Glutamatergic neuron (in vitro differentiated cells): ENCODE results near the gene FAM114A1. TPM values are rescaled to one million over a fixed set of nuclear protein-coding genes. Genes with fewer than 3 reads are reported as not detected.

Source experiments
- DNase-seq: peaks from one replicate; pipeline ENCODE4 v3.0.0; 2022
- H3K27ac Mint-ChIP-seq: one replicate; pipeline ENCODE4 v1.8.0; 2020; ENCODE audit warnings: mild to moderate bottlenecking, mixed read lengths, inconsistent platforms; ENCODE audit not compliant: unreplicated experiment
- H3K27me3 Mint-ChIP-seq: one replicate; pipeline ENCODE4 v1.8.0; 2020; ENCODE audit warnings: mild to moderate bottlenecking, moderate library complexity, mixed read lengths, inconsistent platforms; ENCODE audit not compliant: unreplicated experiment
- H3K36me3 Mint-ChIP-seq: one replicate; pipeline ENCODE4 v1.8.0; 2020; ENCODE audit warnings: mild to moderate bottlenecking, mixed read lengths, inconsistent platforms; ENCODE audit not compliant: unreplicated experiment
- H3K4me1 Mint-ChIP-seq: one replicate; pipeline ENCODE4 v1.8.0; 2020; ENCODE audit warnings: mild to moderate bottlenecking, low read depth, mixed read lengths, inconsistent platforms; ENCODE audit not compliant: unreplicated experiment
- H3K4me3 Mint-ChIP-seq: one replicate; pipeline ENCODE4 v1.8.0; 2020; ENCODE audit warnings: mild to moderate bottlenecking, mixed read lengths, inconsistent platforms; ENCODE audit not compliant: unreplicated experiment
- H3K9me3 Mint-ChIP-seq: one replicate; pipeline ENCODE4 v1.8.0; 2020; ENCODE audit warnings: mild to moderate bottlenecking, moderate library complexity, mixed read lengths, inconsistent platforms; ENCODE audit not compliant: unreplicated experiment
- total RNA-seq: library from RNA; stranded (reverse); fragmentation: NEBNext Ultra II Directional; extraction: Animal tissue kit (Norgen Biotek cat#: 25700); gene quantifications from one replicate; pipeline ENCODE4 v1.2.1, GENCODE V29; 2021; ENCODE audit not compliant: unreplicated experiment
- TF ChIP-seq, protein P1 (sequence below): fragments of 200-600 bp; sonication (generic); IDR thresholded peaks from one replicate; pipeline ENCODE4 v1.5.0; 2021; ENCODE audit not compliant: partially characterized antibody, unreplicated experiment

The FAM114A1 gene
- total RNA-seq, 1 donor from 2014 or later: 1.0 TPM

DNA sequence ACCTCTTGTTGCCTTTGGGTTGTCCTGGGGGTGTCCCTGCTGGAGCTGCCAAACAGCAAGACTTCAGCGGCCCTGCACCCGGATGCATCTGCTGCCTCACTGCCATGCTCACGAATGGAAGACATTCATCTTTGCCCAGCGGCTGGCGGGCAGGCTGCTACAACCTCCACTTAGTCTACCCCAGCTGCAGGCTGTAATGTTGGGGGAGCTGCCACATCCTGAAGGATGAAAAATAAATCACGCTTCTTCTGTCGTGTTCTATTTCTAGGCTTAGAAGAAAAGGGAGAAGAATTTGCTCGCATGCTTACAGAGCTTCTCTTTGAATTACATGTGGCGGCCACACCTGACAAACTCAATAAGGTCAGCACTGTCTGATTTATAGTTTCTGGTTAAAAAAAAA, 61.4 kb downstream of the FAM114A1 start:
- no peaks in the 10 kb centered on the region for H3K27me3 Mint-ChIP-seq
- no peak overlapping the region for H3K27ac Mint-ChIP-seq

DNA sequence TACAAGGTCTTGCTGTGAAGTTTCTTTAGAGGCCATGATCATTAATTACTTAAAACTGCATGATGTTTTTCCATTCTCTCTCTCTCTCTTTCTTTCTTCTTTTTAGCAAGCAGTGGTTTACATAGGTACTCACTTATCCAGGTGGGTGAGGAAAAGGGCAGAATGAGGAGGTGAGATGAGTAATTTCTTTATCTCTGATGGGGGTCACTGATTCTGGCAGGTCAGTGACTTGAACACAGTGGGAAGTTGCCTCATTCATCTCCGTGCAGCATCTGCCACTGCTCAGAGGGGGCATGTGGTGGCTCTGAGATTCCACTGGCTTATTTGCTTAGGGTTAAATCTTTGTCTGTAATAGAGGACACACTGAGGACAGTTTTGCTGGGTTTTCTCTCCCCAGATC, 62.6 kb downstream of the FAM114A1 start:
- Mint-ChIP-seq H3K27me3 (no peaks in the 10 kb centered on the region), H3K4me1 (peaks cover 1% of the 10 kb centered on the region), H3K9me3 (no peaks in the 10 kb centered on the region), H3K36me3 (no peaks in the 10 kb centered on the region), H3K4me3 (no peak overlapping the region), H3K27ac (no peak overlapping the region)
- TF ChIP-seq, protein P1, sequence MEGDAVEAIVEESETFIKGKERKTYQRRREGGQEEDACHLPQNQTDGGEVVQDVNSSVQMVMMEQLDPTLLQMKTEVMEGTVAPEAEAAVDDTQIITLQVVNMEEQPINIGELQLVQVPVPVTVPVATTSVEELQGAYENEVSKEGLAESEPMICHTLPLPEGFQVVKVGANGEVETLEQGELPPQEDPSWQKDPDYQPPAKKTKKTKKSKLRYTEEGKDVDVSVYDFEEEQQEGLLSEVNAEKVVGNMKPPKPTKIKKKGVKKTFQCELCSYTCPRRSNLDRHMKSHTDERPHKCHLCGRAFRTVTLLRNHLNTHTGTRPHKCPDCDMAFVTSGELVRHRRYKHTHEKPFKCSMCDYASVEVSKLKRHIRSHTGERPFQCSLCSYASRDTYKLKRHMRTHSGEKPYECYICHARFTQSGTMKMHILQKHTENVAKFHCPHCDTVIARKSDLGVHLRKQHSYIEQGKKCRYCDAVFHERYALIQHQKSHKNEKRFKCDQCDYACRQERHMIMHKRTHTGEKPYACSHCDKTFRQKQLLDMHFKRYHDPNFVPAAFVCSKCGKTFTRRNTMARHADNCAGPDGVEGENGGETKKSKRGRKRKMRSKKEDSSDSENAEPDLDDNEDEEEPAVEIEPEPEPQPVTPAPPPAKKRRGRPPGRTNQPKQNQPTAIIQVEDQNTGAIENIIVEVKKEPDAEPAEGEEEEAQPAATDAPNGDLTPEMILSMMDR: no peak
- no peak for DNase-seq

More for the DNA sequence above, 61.4 kb downstream of the FAM114A1 start:
- TF ChIP-seq, protein P1: no peak
- H3K36me3 Mint-ChIP-seq: no peaks in the 10 kb centered on the region
- no peak overlapping the region for H3K4me3 Mint-ChIP-seq
- H3K4me1 Mint-ChIP-seq: peaks cover 1% of the 10 kb centered on the region
- H3K9me3 Mint-ChIP-seq: no peaks in the 10 kb centered on the region
- DNase-seq: no peak

DNA sequence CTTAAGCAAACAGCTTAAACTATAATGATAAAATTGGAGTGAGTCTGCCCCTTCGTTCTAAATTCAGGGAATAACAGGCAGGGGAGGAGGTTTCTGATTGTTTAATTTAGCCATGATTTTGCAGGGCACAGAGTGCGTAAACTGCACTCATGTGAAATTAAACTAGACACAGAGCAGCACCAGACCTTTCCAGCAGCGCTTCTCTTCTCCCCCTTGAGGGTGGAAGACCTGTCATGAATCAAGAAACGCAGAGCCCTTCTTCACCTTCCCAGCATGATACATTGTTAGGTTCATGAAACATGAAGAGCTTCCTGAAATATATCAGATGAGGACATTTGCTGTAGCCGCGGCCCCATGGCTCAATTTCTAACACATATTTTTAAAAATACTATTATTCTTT, 63.1 kb downstream of the FAM114A1 start:
- Mint-ChIP-seq H3K4me3 (no peak overlapping the region), H3K27me3 (no peaks in the 10 kb centered on the region), H3K9me3 (no peaks in the 10 kb centered on the region), H3K36me3 (no peaks in the 10 kb centered on the region), H3K27ac (no peak overlapping the region), H3K4me1 (no peaks in the 10 kb centered on the region)
- DNase-seq: no peak
- TF ChIP-seq, protein P1: no peak

DNA sequence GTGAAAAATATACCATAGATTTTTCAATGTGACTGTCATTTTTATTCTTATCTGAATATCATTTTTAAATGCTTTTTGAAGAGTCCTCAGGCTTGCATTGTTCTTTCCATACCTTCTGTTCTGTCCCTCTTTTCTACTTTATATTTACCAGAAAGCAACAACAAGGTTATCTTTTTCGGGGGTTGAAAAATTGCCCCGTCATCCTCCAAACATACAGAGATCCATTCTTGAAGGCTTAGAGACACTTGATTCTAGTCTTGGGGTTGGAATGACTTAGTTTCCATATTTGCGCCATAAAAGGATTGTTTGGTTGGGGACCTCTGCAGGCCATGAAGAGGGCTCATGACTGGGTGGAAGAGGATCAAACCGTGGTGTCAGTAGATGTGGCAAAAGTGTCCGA, 63.5 kb downstream of the FAM114A1 start:
- TF ChIP-seq, protein P1: no peak
- H3K27me3 Mint-ChIP-seq: no peaks in the 10 kb centered on the region
- no peaks in the 10 kb centered on the region for H3K9me3 Mint-ChIP-seq

DNA sequence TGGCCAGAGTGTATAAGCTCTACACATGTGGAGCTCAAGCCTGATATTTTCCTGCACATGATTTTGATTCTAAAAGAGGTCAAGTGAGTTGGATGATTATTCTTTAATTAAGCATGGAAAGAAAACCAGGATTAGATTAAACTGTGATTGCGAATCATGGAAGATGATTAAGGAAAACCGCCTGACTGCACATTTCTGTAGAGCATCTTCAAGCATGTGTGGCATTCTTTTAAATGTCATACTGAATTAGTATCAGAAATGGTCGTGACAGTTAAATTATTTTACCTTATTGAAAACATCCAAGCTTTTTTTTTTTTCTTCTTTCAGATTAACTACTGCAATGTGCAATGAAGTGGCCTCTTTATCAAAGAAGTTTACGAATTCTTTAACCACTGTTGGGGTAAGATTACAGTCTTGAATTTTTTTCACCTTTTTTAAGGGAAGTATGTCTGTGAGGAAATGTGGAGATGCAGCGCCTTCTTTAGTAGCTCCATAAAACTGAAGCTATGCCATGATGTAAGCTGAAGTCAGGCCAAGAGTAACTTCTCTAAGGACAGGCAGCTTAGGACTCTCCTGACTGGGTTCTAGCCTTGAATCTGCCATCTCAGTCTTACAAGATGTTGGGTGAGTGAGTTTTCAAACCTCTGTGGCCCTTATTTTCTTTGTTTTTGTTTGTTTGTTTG, 67.9 kb downstream of the FAM114A1 start:
- H3K4me3 Mint-ChIP-seq: no peak overlapping the region
- peaks cover 5% of the 10 kb centered on the region for H3K36me3 Mint-ChIP-seq
- H3K27ac Mint-ChIP-seq: no peak overlapping the region

More for the DNA sequence above, 63.5 kb downstream of the FAM114A1 start:
- H3K4me1 Mint-ChIP-seq: no peaks in the 10 kb centered on the region
- H3K4me3 Mint-ChIP-seq: no peak overlapping the region
- no peak for DNase-seq
- no peaks in the 10 kb centered on the region for H3K36me3 Mint-ChIP-seq
- H3K27ac Mint-ChIP-seq: no peak overlapping the region

More for the DNA sequence above, 67.9 kb downstream of the FAM114A1 start:
- TF ChIP-seq, protein P1: no peak
- no peaks in the 10 kb centered on the region for H3K4me1 Mint-ChIP-seq
- no peaks in the 10 kb centered on the region for H3K27me3 Mint-ChIP-seq
- no peaks in the 10 kb centered on the region for H3K9me3 Mint-ChIP-seq
- no peak for DNase-seq
